Measurements from ENCODE around the gene SMYD1. TPM values are rescaled to one million over a fixed set of nuclear protein-coding genes. Genes with fewer than 3 reads are reported as not detected.
"Not testable (repeated sequence)": the region's sequence is repeated elsewhere in the genome, so short reads cannot be mapped to it uniquely, and the experiment has no call there.

SMYD1 gene
- total RNA-seq, result not detected in 2 replicates
- total RNA-seq (2013), result 5.3 TPM
- not detected in 2 replicates for polyA plus RNA-seq
- polyA minus RNA-seq, result not detected in 2 replicates

- CTCF ChIA-PET, result no interaction called here
These were observed at the start of gene SMYD1 for GRCh38 chr2:88067598-88067997. TSS of gene SMYD1 (plus strand) at chr2:88067825. CDS start at chr2:88067865, 40 bp downstream.

GRCh38 chr2:88018077-88018805 lies 49.4 kb upstream of the SMYD1 start:
- CTCF ChIA-PET, result interaction anchor here (1.7 kb wide), 1 partner anchor 17 kb away, joined by 8 read pairs; no protein-coding TSS in a partner anchor
- not testable (repeated sequence) for ATAC-seq (ENCODE audit: low read depth); H3K9ac ChIP-seq (ENCODE audit: low read length); H3K4me3 ChIP-seq (ENCODE audit: control extremely low read depth in 1 of 5, extremely low read depth in 1 of 5, insufficient read depth in 1 of 5, low read depth in 2 of 5, low read length in 4 of 5); DNase-seq; H3K27me3 ChIP-seq (replicated peaks in 1 of 4; ENCODE audit: control extremely low read depth in 1 of 4, control insufficient read depth in 3 of 4, insufficient read depth in 4 of 4, low read length in 3 of 4); H3K36me3 ChIP-seq (replicated peaks in 1 of 2; ENCODE audit: control extremely low read depth in 1 of 2, control insufficient read depth in 1 of 2, extremely low read depth in 1 of 2, insufficient read depth in 2 of 2, low read length in 1 of 2); H4K20me1 ChIP-seq (ENCODE audit: control insufficient read depth, insufficient read depth, low read length, poor library complexity, severe bottlenecking); H3K79me2 ChIP-seq (ENCODE audit: control insufficient read depth, insufficient read depth, low read length); H3K4me2 ChIP-seq (replicated peaks; ENCODE audit: low read depth, low read length, poor library complexity, severe bottlenecking); H3K9me3 Mint-ChIP-seq (ENCODE audit: insufficient read depth); H3K27me3 Mint-ChIP-seq; H3K27ac ChIP-seq (ENCODE audit: low read length in 2 of 2); H3K27ac Mint-ChIP-seq
- H3K4me1 Mint-ChIP-seq, result peaks cover 25% of the 10 kb centered on the region
- POLR2A ChIA-PET, result interaction anchor here (2.2 kb wide), 1 partner anchor 36 kb away, joined by 15 read pairs; no protein-coding TSS in a partner anchor
- Histone ChIP-seq H2AFZ (ENCODE audit: insufficient read depth, low read depth, low read length, poor library complexity, severe bottlenecking) (peak overlapping the region; percentile 98), H3K9me3 (ENCODE audit: control extremely low read depth in 1 of 3, control insufficient read depth in 2 of 3, insufficient read depth in 1 of 3, low read length in 2 of 3) (peaks cover 0 to 10% (median 4%) of the 10 kb centered on the region in 3 donors), H3K4me1 (ENCODE audit: control insufficient read depth in 2 of 2, insufficient read depth in 2 of 2, low read length in 2 of 2) (peaks cover 6 to 15% of the 10 kb centered on the region in 2 donors)
- 99% methylated on average over 7 of the region's 11 CpGs for WGBS (ENCODE audit: insufficient coverage)
- H3K4me3 Mint-ChIP-seq, result peak overlapping the region; percentile 100
- intact Hi-C loops (cut with micrococcal nuclease), result loop anchor here (5.0 to 10.0 kb wide), 2 partner anchors 1453 to 1576 kb away; partner anchors contain the start of genes CHMP3 and KDM3A

More at GRCh38 chr2:88067598-88067997, at the start of gene SMYD1:
- H3K4me1 ChIP-seq (ENCODE audit: control insufficient read depth in 2 of 2, insufficient read depth in 2 of 2, low read length in 2 of 2), result no peaks in the 10 kb centered on the region
- H3K27me3 ChIP-seq (replicated peaks in 1 of 4; ENCODE audit: control extremely low read depth in 1 of 4, control insufficient read depth in 3 of 4, insufficient read depth in 4 of 4, low read length in 3 of 4), result no peaks in the 10 kb centered on the region
- no peak for ATAC-seq (ENCODE audit: low read depth)
- Mint-ChIP-seq H3K4me3 (no peak within 1 kb of the TSS), H3K27me3 (peaks cover 6% of the 10 kb centered on the region), H3K9me3 (ENCODE audit: insufficient read depth) (no peaks in the 10 kb centered on the region), H3K4me1 (no peaks in the 10 kb centered on the region), H3K27ac (no peak within 1 kb of the TSS)
- H3K4me3 ChIP-seq (ENCODE audit: control extremely low read depth in 1 of 5, extremely low read depth in 1 of 5, insufficient read depth in 1 of 5, low read depth in 2 of 5, low read length in 4 of 5), result no peak within 1 kb of the TSS
- no peaks in the 10 kb centered on the region for H3K36me3 ChIP-seq (replicated peaks in 1 of 2; ENCODE audit: control extremely low read depth in 1 of 2, control insufficient read depth in 1 of 2, extremely low read depth in 1 of 2, insufficient read depth in 2 of 2, low read length in 1 of 2)
- intact Hi-C loops (cut with micrococcal nuclease), result no loop called here
- TF ChIP-seq EZH2 (IDR thresholded peaks at IDR 0.05; ENCODE audit: borderline replicate concordance, insufficient read depth, low read depth, low read length, poor library complexity, severe bottlenecking) (no peak), CTCF (IDR thresholded peaks at IDR 0.05) (no peak)
- WGBS (ENCODE audit: insufficient coverage), result 97% methylated on average over 5 of the region's 8 CpGs
- H3K9me3 ChIP-seq (ENCODE audit: control extremely low read depth in 1 of 3, control insufficient read depth in 2 of 3, insufficient read depth in 1 of 3, low read length in 2 of 3), result no peaks in the 10 kb centered on the region
- no peak within 1 kb of the TSS for H2AFZ ChIP-seq (ENCODE audit: insufficient read depth, low read depth, low read length, poor library complexity, severe bottlenecking)
- H3K27ac ChIP-seq (ENCODE audit: low read length in 2 of 2), result no peak within 1 kb of the TSS
- no peaks in the 10 kb centered on the region for H3K79me2 ChIP-seq (ENCODE audit: control insufficient read depth, insufficient read depth, low read length)
- H3K9ac ChIP-seq (ENCODE audit: low read length), result no peak within 1 kb of the TSS
- no peaks in the 10 kb centered on the region for H4K20me1 ChIP-seq (ENCODE audit: control insufficient read depth, insufficient read depth, low read length, poor library complexity, severe bottlenecking)
- no peak within 1 kb of the TSS for H3K4me2 ChIP-seq (replicated peaks; ENCODE audit: low read depth, low read length, poor library complexity, severe bottlenecking)
- no peak for DNase-seq
- POLR2A ChIA-PET, result no interaction called here

Data from B cell (primary cell).